ENCODE data around the gene CTNNA3. TPM values are rescaled to one million over a fixed set of nuclear protein-coding genes. Genes with fewer than 3 reads are reported as not detected.
A peak's percentile ranks its signal among the peaks of the same experiment; 100 is the strongest.
"Not testable (repeated sequence)": the region's sequence is repeated elsewhere in the genome, so short reads cannot be mapped to it uniquely, and the experiment has no call there.

CTNNA3 gene
- total and polyA plus RNA-seq, 4 donors: 0.16 to 2.4 (median 1.4) TPM

DNA sequence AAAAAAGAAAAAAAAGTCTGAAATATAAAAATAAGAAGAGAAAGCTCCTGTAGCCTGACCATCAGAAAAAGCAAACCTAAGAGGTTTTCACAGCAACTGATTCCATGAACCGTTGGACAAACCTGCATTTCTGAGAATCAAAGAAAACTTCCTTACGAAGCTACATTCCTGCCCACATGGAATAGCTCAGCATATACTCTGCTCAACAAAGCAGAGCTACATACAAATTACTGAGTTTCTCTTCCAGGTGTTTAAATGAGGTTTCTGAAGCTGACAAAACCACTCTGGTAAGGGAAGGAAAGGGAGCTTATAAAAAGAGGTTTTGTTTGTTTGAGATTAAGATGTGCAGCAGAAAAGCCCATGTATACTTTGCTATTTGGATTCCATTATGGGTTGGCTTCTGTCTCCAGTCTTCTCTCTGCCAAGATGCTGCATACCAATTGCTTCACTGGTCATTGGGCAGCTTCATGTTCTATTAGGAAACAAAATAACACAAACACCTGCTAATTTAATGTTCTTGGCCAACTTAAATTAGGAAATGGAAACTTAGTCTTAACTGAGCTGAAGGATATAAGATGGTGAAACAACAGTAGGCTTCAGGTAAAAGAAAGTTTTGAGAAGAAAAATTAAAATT, 456.0 kb downstream of the CTNNA3 start:
- H3K27ac ChIP-seq (ENCODE audit: low read depth in 1 of 2, low read length in 2 of 2): peak overlapping the region in 1 of 2 donors; percentile 56
- H3K4me3 ChIP-seq (ENCODE audit: low read depth in 1 of 3, low read length in 3 of 3): no peak overlapping the region
- DNase-seq (ENCODE audit: low spot score): no peak
- no peaks in the 10 kb centered on the region for H3K9me3 ChIP-seq (ENCODE audit: control insufficient read depth in 4 of 4, low read length in 3 of 4)
- TF ChIP-seq RXRA (IDR thresholded peaks at IDR 0.05) (peak in 1 of 2 donors; percentile 38), SP1 (IDR thresholded peaks at IDR 0.05) (no peak), HNF4G (IDR thresholded peaks at IDR 0.05) (no peak), RAD21 (IDR thresholded peaks at IDR 0.05) (peak in 1 of 2 donors; percentile 18), HNF4A (conservative IDR thresholded peaks at IDR 0.05) (peak; percentile 57 to 66), FOXA1 (IDR thresholded peaks at IDR 0.05) (no peak), JUND (IDR thresholded peaks at IDR 0.05) (peak in 1 of 2 donors; percentile 30), YY1 (IDR thresholded peaks at IDR 0.05) (peak; percentile 78)
- TF ChIP-seq, protein P1, sequence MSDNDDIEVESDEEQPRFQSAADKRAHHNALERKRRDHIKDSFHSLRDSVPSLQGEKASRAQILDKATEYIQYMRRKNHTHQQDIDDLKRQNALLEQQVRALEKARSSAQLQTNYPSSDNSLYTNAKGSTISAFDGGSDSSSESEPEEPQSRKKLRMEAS (IDR thresholded peaks at IDR 0.05): peak; percentile 25
- TF ChIP-seq, protein P2, sequence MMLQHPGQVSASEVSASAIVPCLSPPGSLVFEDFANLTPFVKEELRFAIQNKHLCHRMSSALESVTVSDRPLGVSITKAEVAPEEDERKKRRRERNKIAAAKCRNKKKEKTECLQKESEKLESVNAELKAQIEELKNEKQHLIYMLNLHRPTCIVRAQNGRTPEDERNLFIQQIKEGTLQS (IDR thresholded peaks at IDR 0.05): no peak
- TF ChIP-seq, protein P3, sequence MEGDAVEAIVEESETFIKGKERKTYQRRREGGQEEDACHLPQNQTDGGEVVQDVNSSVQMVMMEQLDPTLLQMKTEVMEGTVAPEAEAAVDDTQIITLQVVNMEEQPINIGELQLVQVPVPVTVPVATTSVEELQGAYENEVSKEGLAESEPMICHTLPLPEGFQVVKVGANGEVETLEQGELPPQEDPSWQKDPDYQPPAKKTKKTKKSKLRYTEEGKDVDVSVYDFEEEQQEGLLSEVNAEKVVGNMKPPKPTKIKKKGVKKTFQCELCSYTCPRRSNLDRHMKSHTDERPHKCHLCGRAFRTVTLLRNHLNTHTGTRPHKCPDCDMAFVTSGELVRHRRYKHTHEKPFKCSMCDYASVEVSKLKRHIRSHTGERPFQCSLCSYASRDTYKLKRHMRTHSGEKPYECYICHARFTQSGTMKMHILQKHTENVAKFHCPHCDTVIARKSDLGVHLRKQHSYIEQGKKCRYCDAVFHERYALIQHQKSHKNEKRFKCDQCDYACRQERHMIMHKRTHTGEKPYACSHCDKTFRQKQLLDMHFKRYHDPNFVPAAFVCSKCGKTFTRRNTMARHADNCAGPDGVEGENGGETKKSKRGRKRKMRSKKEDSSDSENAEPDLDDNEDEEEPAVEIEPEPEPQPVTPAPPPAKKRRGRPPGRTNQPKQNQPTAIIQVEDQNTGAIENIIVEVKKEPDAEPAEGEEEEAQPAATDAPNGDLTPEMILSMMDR (IDR thresholded peaks at IDR 0.05; ENCODE audit: low read depth, low read length, missing input control): no peak
- TF ChIP-seq, protein P4, sequence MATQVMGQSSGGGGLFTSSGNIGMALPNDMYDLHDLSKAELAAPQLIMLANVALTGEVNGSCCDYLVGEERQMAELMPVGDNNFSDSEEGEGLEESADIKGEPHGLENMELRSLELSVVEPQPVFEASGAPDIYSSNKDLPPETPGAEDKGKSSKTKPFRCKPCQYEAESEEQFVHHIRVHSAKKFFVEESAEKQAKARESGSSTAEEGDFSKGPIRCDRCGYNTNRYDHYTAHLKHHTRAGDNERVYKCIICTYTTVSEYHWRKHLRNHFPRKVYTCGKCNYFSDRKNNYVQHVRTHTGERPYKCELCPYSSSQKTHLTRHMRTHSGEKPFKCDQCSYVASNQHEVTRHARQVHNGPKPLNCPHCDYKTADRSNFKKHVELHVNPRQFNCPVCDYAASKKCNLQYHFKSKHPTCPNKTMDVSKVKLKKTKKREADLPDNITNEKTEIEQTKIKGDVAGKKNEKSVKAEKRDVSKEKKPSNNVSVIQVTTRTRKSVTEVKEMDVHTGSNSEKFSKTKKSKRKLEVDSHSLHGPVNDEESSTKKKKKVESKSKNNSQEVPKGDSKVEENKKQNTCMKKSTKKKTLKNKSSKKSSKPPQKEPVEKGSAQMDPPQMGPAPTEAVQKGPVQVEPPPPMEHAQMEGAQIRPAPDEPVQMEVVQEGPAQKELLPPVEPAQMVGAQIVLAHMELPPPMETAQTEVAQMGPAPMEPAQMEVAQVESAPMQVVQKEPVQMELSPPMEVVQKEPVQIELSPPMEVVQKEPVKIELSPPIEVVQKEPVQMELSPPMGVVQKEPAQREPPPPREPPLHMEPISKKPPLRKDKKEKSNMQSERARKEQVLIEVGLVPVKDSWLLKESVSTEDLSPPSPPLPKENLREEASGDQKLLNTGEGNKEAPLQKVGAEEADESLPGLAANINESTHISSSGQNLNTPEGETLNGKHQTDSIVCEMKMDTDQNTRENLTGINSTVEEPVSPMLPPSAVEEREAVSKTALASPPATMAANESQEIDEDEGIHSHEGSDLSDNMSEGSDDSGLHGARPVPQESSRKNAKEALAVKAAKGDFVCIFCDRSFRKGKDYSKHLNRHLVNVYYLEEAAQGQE (IDR thresholded peaks at IDR 0.05): no peak
- H3K27me3 ChIP-seq (ENCODE audit: control insufficient read depth in 4 of 4, insufficient read depth in 4 of 4, low read length in 3 of 4): no peaks in the 10 kb centered on the region
- H3K36me3 ChIP-seq (ENCODE audit: control insufficient read depth in 4 of 4, insufficient read depth in 3 of 4, low read depth in 1 of 4, low read length in 3 of 4): no peaks in the 10 kb centered on the region
- H3K4me1 ChIP-seq (ENCODE audit: control insufficient read depth in 4 of 4, insufficient read depth in 4 of 4, low read length in 3 of 4): peaks cover 2 to 29% (median 23%) of the 10 kb centered on the region in 4 donors
- no peak overlapping the region for H3K9ac ChIP-seq (ENCODE audit: low read depth in 1 of 2, low read length in 2 of 2)
- 54% methylated on average over 2 of the region's 2 CpGs for WGBS

DNA sequence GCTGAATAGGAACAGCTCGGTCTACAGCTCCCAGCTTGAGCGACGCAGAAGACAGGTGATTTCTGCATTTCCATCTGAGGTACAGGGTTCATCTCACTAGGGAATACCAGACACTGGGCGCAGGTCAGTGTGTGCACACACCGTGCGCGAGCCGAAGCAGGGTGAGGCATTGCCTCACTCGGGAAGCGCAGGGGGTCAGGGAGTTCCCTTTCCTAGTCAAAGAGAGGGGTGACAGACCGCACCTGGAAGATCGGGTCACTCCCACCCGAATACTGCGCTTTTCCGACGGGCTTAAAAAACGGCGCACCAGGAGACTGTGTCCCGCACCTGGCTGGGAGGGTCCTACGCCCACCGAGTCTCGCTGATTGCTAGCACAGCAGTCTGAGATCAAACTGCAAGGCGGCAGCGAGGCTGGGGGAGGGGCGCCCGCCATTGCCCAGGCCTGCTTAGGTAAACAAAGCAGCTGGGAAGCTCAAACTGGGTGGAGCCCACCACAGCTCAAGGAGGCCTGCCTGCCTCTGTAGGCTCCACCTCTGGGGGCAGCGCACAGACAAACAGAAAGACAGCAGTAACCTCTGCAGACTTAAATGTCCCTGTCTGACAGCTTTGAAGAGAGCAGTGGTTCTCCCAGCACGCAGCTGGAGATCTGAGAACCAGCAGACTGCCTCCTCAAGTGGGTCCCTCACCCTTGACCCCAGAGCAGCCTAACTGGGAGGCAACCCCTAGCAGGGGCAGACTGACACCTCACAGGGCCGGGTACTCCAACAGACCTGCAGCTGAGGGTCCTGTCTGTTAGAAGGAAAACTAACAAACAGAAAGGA, 465.1 kb downstream of the CTNNA3 start:
- TF ChIP-seq, protein P5, sequence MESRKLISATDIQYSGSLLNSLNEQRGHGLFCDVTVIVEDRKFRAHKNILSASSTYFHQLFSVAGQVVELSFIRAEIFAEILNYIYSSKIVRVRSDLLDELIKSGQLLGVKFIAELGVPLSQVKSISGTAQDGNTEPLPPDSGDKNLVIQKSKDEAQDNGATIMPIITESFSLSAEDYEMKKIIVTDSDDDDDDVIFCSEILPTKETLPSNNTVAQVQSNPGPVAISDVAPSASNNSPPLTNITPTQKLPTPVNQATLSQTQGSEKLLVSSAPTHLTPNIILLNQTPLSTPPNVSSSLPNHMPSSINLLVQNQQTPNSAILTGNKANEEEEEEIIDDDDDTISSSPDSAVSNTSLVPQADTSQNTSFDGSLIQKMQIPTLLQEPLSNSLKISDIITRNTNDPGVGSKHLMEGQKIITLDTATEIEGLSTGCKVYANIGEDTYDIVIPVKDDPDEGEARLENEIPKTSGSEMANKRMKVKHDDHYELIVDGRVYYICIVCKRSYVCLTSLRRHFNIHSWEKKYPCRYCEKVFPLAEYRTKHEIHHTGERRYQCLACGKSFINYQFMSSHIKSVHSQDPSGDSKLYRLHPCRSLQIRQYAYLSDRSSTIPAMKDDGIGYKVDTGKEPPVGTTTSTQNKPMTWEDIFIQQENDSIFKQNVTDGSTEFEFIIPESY (IDR thresholded peaks at IDR 0.05): peak; percentile 52
- peak; percentile 32 to 44 for TF ChIP-seq RAD21 (IDR thresholded peaks at IDR 0.05)
- TF ChIP-seq, protein P1 (IDR thresholded peaks at IDR 0.05): peak; percentile 42
- peak; percentile 69 to 74 for TF ChIP-seq RXRA (IDR thresholded peaks at IDR 0.05)
- TF ChIP-seq TAF1 (conservative IDR thresholded peaks at IDR 0.05): peak; percentile 27
- TF ChIP-seq JUND (IDR thresholded peaks at IDR 0.05): peak in 1 of 2 donors; percentile 40
- peak; percentile 75 for TF ChIP-seq SP1 (IDR thresholded peaks at IDR 0.05)
- peak; percentile 36 for TF ChIP-seq FOXA2 (IDR thresholded peaks at IDR 0.05)
- TF ChIP-seq HNF4A (conservative IDR thresholded peaks at IDR 0.05): peak; percentile 80 to 88
- TF ChIP-seq, protein P4 (IDR thresholded peaks at IDR 0.05): peak; percentile 47
- DNase-seq (ENCODE audit: low spot score): peak; percentile 42
- not testable (repeated sequence) for H3K9me3 ChIP-seq (ENCODE audit: control insufficient read depth in 4 of 4, low read length in 3 of 4); H3K36me3 ChIP-seq (ENCODE audit: control insufficient read depth in 4 of 4, insufficient read depth in 3 of 4, low read depth in 1 of 4, low read length in 3 of 4); H3K4me1 ChIP-seq (ENCODE audit: control insufficient read depth in 4 of 4, insufficient read depth in 4 of 4, low read length in 3 of 4); H3K27me3 ChIP-seq (ENCODE audit: control insufficient read depth in 4 of 4, insufficient read depth in 4 of 4, low read length in 3 of 4)
- Histone ChIP-seq H3K4me3 (ENCODE audit: low read depth in 1 of 3, low read length in 3 of 3) (peak overlapping the region; percentile 5 to 39 (median 36)), H3K27ac (ENCODE audit: low read depth in 1 of 2, low read length in 2 of 2) (peak overlapping the region; percentile 65 to 79), H3K9ac (ENCODE audit: low read depth in 1 of 2, low read length in 2 of 2) (peak overlapping the region in 1 of 2 donors; percentile 16)
- whole genome bisulfite sequencing: 13% methylated on average over 29 of the region's 29 CpGs
